ENCODE results near the gene APLN.

DNA sequence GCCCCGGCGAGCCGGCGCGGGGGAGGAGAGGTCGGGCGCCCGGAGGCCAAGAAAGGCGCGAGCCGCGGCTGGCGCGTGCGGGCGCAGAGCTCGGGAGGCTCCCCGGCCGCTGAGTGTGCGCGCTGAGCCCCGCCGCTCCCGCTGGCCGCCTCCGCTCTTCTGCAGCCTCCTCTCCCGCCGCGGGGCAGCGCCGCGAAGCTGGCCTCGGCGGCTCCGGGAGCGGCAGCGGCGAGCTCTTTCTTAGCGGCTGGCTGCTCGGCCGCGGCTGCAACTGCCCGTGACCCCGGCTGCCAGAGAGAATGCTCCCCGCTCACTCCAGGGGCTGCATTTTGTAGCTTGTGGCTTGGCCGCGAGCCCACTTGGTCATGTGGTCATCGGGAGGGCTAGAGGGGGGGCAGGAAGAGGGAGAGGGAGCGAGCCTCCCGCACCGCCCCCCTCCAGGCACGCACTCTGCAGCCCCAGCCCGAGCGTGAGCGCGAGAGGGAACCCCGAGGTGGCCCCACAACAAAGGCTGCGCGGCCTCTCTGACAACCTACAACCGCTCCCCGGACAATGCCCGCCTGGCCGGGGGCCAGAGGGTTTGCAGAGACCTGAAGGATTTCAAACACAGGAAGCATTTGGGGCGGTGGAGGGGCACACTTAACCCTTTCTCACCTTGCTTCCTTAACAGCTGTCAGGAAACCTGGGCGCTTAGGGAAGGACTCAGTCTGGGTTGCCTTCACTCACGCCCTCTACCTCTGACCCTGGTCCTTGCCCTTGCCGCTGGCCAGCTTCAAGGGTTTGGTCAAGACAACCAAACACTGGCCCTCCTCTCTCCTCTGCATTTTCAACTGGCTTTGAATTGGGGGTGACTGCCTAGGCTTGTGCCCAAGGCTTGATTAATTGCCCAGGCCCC, at the start of gene APLN:
- TF ChIP-seq, protein P1, sequence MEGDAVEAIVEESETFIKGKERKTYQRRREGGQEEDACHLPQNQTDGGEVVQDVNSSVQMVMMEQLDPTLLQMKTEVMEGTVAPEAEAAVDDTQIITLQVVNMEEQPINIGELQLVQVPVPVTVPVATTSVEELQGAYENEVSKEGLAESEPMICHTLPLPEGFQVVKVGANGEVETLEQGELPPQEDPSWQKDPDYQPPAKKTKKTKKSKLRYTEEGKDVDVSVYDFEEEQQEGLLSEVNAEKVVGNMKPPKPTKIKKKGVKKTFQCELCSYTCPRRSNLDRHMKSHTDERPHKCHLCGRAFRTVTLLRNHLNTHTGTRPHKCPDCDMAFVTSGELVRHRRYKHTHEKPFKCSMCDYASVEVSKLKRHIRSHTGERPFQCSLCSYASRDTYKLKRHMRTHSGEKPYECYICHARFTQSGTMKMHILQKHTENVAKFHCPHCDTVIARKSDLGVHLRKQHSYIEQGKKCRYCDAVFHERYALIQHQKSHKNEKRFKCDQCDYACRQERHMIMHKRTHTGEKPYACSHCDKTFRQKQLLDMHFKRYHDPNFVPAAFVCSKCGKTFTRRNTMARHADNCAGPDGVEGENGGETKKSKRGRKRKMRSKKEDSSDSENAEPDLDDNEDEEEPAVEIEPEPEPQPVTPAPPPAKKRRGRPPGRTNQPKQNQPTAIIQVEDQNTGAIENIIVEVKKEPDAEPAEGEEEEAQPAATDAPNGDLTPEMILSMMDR (IDR thresholded peaks at IDR 0.05), result no peak
- no peak for TF ChIP-seq POLR2A (IDR thresholded peaks at IDR 0.05)
